AG10803 (cell line): ENCODE data around the gene TTC38.
A peak's percentile ranks its signal among the peaks of the same experiment; 100 is the strongest.

Experiments
- DNase-seq: peaks from one replicate; pipeline ENCODE4 v3.0.0; 2010; ENCODE audit warnings: low read depth
- H3K4me3 ChIP-seq: 2 replicates; pipeline ENCODE4 v1.5.1; 2011; ENCODE audit warnings: mild to moderate bottlenecking, low read length, control low read depth
- CTCF ChIP-seq: conservative IDR thresholded peaks from 2 replicates; pipeline ENCODE4 v1.5.1; 2011; ENCODE audit warnings: mild to moderate bottlenecking, low read length, control low read depth, inconsistent platforms

TTC38 gene

GRCh38 chr22:46226577-46226976, 41.2 kb upstream of the TTC38 start:
- no peak for TF ChIP-seq CTCF
- no peak overlapping the region for H3K4me3 ChIP-seq
- DNase-seq = no peak

GRCh38 chr22:46229701-46230100, 38.1 kb upstream of the TTC38 start:
- no peak overlapping the region for H3K4me3 ChIP-seq
- peak; percentile 67 for DNase-seq
- no peak for TF ChIP-seq CTCF

- no peak for DNase-seq
- no peak overlapping the region for H3K4me3 ChIP-seq
- no peak for TF ChIP-seq CTCF
Measured at GRCh38 chr22:46230262-46230901, 37.4 kb upstream of the TTC38 start.

GRCh38 chr22:46233231-46233630, 34.6 kb upstream of the TTC38 start:
- no peak for TF ChIP-seq CTCF
- peak; percentile 41 for DNase-seq
- no peak overlapping the region for H3K4me3 ChIP-seq

- no peak for TF ChIP-seq CTCF
- H3K4me3 ChIP-seq = no peak overlapping the region
- DNase-seq = no peak
Measured at GRCh38 chr22:46234969-46235368, 32.8 kb upstream of the TTC38 start.

- H3K4me3 ChIP-seq = no peak overlapping the region
- no peak for DNase-seq
- no peak for TF ChIP-seq CTCF
Measured at GRCh38 chr22:46237453-46238124, 30.2 kb upstream of the TTC38 start.

GRCh38 chr22:46238541-46238940, 29.3 kb upstream of the TTC38 start:
- no peak for TF ChIP-seq CTCF
- no peak overlapping the region for H3K4me3 ChIP-seq
- no peak for DNase-seq
